ENCODE measurements around the gene RPL23. TPM values are rescaled to one million over a fixed set of nuclear protein-coding genes. Genes with fewer than 3 reads are reported as not detected.
A peak's percentile ranks its signal among the peaks of the same experiment; 100 is the strongest.

Gene RPL23
- total and polyA plus RNA-seq, 9 of the 15 experiments (the other 6 are each of a cell fraction or from before 2014, with no cell fraction given), result 1,745 to 3,667 (median 3,096) TPM

- Histone ChIP-seq H2AFZ (ENCODE audit: low read depth, low read length) (peak overlapping the region; percentile 63), H3K36me3 (ENCODE audit: control insufficient read depth, insufficient read depth, low read length) (peaks cover 33% of the 10 kb centered on the region; the same call in 2 of the 3 replicates), H3K9ac (ENCODE audit: insufficient read depth in 1 of 2, low read depth in 2 of 2, low read length in 2 of 2) (peak overlapping the region; percentile 91 to 94; a peak in 3 of 4 replicates), H3K4me1 (replicated peaks in 1 of 2; ENCODE audit: control insufficient read depth in 2 of 2, insufficient read depth in 2 of 2, low read length in 2 of 2) (peaks cover 17 to 52% of the 10 kb centered on the region in 2 experiments), H3K9me1 (ENCODE audit: control insufficient read depth, insufficient read depth, low read length) (peaks cover 17% of the 10 kb centered on the region), H4K20me1 (replicated peaks; ENCODE audit: control insufficient read depth, insufficient read depth, low read length) (peaks cover 40% of the 10 kb centered on the region), H3K9me3 (replicated peaks; ENCODE audit: control insufficient read depth, insufficient read depth, low read depth, low read length) (no peaks in the 10 kb centered on the region), H3K4me2 (ENCODE audit: insufficient read depth, low read length) (peak overlapping the region; percentile 98), H3K27ac (ENCODE audit: extremely low read depth, low read depth, low read length) (peak overlapping the region; percentile 92), H3K79me2 (ENCODE audit: control insufficient read depth, insufficient read depth, low read length) (peaks cover 60% of the 10 kb centered on the region), H3K4me3 (peak overlapping the region; percentile 97), H3K27me3 (ENCODE audit: control insufficient read depth in 2 of 2, insufficient read depth in 2 of 2, low read length in 2 of 2) (no peaks in the 10 kb centered on the region)
- FAIRE-seq (peak; percentile 99), ATAC-seq (peak; percentile 60), DNase-seq (ENCODE audit: extremely low read depth in 1 of 4, low spot score in 3 of 4) (peak; percentile 73 to 97 (median 84))
- ChIA-PET POLR2A (interaction anchor here (0.5 to 5.0 kb wide), 19 partner anchors 10 to 1109 kb away, joined by 3 to 70 read pairs (median 3); partner anchors contain the start of genes PSMD3, RPL19 and RPL23), CTCF (ENCODE audit: low intra/inter-chr PET ratio) (no interaction called here)
- BruUV-seq (replicated peaks), result TSS peak; percentile 48
- in situ Hi-C loops (cut with MboI) (no loop called here), intact Hi-C loops (cut with micrococcal nuclease) (loop anchor here (5.0 kb wide), 2 partner anchors 56 to 111 kb away; partner anchors contain the start of gene LASP1NB)
- WGBS (ENCODE audit: insufficient coverage, low coverage, missing lambda C conversion rate), result 12% methylated on average over 11 of the region's 11 CpGs
- TF ChIP-seq ELF1 (tag; IDR thresholded peaks at IDR 0.05), result no peak
- peak; percentile 27 to 64 (median 60); a peak in 3 of 6 replicates for TF ChIP-seq CTCF (IDR thresholded peaks at IDR 0.05 in 2 of 3, conservative IDR thresholded peaks at IDR 0.05 in 1 of 3; ENCODE audit: insufficient read depth in 2 of 3, low read depth in 1 of 3, low read length in 3 of 3)
- peak; percentile 94 for TF ChIP-seq JUN (IDR thresholded peaks at IDR 0.05; ENCODE audit: borderline replicate concordance, low read depth, low read length)
- TF ChIP-seq JUN (CRISPR knock-in tag; IDR thresholded peaks at IDR 0.05; ENCODE audit: borderline replicate concordance), result no peak
- TF ChIP-seq CHAMP1 (IDR thresholded peaks at IDR 0.05), result no peak
- TF ChIP-seq MEIS2 (IDR thresholded peaks at IDR 0.05; ENCODE audit: partially characterized antibody), result peak; percentile 21
- no peak for TF ChIP-seq ZNF583 (CRISPR knock-in tag; IDR thresholded peaks at IDR 0.05)
- no peak for TF ChIP-seq NUFIP1 (IDR thresholded peaks at IDR 0.05; ENCODE audit: partially characterized antibody)
- TF ChIP-seq NBN (IDR thresholded peaks at IDR 0.05; ENCODE audit: low read depth), result peak; percentile 56; the same call in 1 of the 2 replicates
- peak; percentile 55; the same call in 1 of the 2 replicates for TF ChIP-seq NR2F6 (CRISPR knock-in tag; IDR thresholded peaks at IDR 0.05)
- peak; percentile 58; the same call in 1 of the 2 replicates for TF ChIP-seq POLR2AphosphoS5 (IDR thresholded peaks at IDR 0.05; ENCODE audit: control insufficient read depth, insufficient read depth, low read depth, low read length)
- TF ChIP-seq ZNF134 (CRISPR knock-in tag; conservative IDR thresholded peaks at IDR 0.05), result no peak
- TF ChIP-seq NR2C1 (IDR thresholded peaks at IDR 0.05), result peak; percentile 97
- peak; percentile 98 for TF ChIP-seq NR2C1 (tag; IDR thresholded peaks at IDR 0.05)
- 0 out of 4 replicates have a peak, but pooled peaks of 1 of the 2 experiments have one; percentile 68 for TF ChIP-seq ARNT (IDR thresholded peaks at IDR 0.05)
- TF ChIP-seq MECOM (CRISPR knock-in tag; IDR thresholded peaks at IDR 0.05), result 0 out of 2 replicates have a peak, but pooled peaks have one; percentile 30
- peak; percentile 53; the same call in 1 of the 2 replicates for TF ChIP-seq MBD2 (IDR thresholded peaks at IDR 0.05; ENCODE audit: borderline replicate concordance, low read depth)
- TF ChIP-seq KLF13 (tag; IDR thresholded peaks at IDR 0.05; ENCODE audit: borderline replicate concordance, low read depth), result 0 out of 2 replicates have a peak, but pooled peaks have one; percentile 11
These were observed 17.9 kb upstream of the RPL23 start for GRCh38 chr17:38871247-38872015.
